Measurements from ENCODE around the gene GABBR2.

GABBR2 gene

GRCh38 chr9:98530806-98531386 is 177.8 kb downstream of the GABBR2 start:
- DNase-seq (ENCODE audit: insufficient read length, low spot score): no peak
- FAIRE-seq: no peak
- TF ChIP-seq CTCF (IDR thresholded peaks at IDR 0.05; ENCODE audit: insufficient read depth, missing control alignments): no peak

DNA sequence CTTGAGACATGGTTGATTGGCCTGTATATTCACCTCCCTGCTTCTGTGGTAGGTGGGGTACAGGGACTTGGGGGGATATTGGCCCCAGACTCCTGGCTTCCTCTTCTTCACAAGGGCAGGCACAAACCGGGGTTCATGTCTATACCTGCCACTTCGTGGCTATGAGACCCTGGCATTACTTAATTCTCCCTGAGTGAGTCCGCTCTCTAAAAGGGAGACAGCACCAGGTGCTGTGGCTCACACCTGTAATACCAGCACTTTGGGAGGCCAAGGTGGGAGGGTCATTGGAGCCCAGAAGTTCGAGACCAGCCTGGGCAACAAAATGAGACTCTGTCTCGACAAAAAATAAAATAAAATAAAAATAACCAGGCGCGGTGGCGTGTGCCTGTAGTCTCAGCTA is 178.5 kb downstream of the GABBR2 start:
- FAIRE-seq (no peak), DNase-seq (ENCODE audit: insufficient read length, low spot score) (no peak)
- no peak for TF ChIP-seq CTCF (IDR thresholded peaks at IDR 0.05; ENCODE audit: insufficient read depth, missing control alignments)

- FAIRE-seq: no peak
- no peak for DNase-seq (ENCODE audit: insufficient read length, low spot score)
- no peak for TF ChIP-seq CTCF (IDR thresholded peaks at IDR 0.05; ENCODE audit: insufficient read depth, missing control alignments)
Measured at GRCh38 chr9:98529841-98530240, 178.9 kb downstream of the GABBR2 start.

DNA sequence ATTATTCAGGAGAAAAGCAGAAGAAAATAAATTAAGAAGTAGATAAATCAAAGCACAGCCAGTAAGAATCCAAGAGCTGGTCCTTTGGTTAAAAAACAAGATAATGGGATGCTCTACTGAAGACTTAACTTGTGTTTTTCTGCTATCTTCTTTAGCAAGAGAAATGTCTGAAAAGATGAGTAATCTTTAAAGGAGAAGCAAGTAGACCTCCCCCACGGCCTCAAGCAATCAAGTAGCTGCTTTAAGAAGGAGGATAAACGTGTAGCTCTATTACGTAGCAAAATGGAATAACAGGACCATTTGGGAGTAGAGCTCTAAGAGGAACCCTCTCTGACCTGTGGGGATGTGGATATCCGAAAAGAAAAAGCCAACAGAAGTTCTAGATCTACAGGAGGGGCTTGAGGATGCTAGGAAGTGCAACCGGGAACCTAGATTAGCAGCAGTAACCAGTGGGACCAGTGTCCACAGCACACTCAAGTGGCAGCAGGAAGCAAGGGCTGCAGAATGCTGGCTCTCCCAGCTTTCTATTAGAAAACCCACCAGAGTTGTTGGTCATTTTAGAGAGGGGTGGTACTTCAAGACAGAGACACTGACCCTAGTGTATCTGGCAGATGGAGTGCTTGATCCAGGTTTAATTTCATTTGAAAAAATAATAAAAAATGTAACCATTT is 185.4 kb downstream of the GABBR2 start:
- DNase-seq (ENCODE audit: insufficient read length, low spot score) (no peak), FAIRE-seq (no peak)
- peak; percentile 9 for TF ChIP-seq CTCF (IDR thresholded peaks at IDR 0.05; ENCODE audit: insufficient read depth, missing control alignments)

DNA sequence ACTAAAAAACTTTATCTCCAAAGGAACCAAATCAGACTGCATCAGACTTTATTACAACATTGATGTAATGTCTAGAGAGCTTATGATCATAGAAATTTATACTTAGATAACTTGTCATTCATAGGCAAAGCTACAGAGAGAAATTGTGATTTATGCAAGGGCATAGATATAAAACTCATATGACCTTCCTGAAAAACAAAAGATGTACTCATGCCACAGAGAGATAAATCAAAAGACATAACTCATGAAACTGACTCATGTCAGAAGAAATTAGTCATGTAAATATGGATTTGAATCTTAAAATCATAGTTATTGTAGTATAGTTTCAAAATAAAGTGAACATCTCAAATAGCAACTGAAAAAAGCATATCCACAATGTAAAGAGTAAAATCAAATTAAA is 186.2 kb downstream of the GABBR2 start:
- no peak for TF ChIP-seq CTCF (IDR thresholded peaks at IDR 0.05; ENCODE audit: insufficient read depth, missing control alignments)
- FAIRE-seq (no peak), DNase-seq (ENCODE audit: insufficient read length, low spot score) (no peak)

GRCh38 chr9:98521141-98521540 is 187.6 kb downstream of the GABBR2 start:
- TF ChIP-seq CTCF (IDR thresholded peaks at IDR 0.05; ENCODE audit: insufficient read depth, missing control alignments): no peak

GRCh38 chr9:98520221-98520960 is 188.3 kb downstream of the GABBR2 start:
- no peak for DNase-seq (ENCODE audit: insufficient read length, low spot score)
- FAIRE-seq: no peak
- no peak for TF ChIP-seq CTCF (IDR thresholded peaks at IDR 0.05; ENCODE audit: insufficient read depth, missing control alignments)

More at GRCh38 chr9:98521141-98521540, 187.6 kb downstream of the GABBR2 start:
- no peak for FAIRE-seq
- no peak for DNase-seq (ENCODE audit: insufficient read length, low spot score)

Measured in D721Med (cell line).